Neuronal stem cell (in vitro differentiated cells): ENCODE measurements around the gene VSIG2.

Source experiments
- DNase-seq: peaks from one replicate; pipeline ENCODE4 v3.0.0-alpha.2; 2013; ENCODE audit warnings: low spot score
- H2AFZ ChIP-seq: one replicate; pipeline ENCODE4 v1.6.1; 2013; ENCODE audit warnings: mild to moderate bottlenecking, low read length, inconsistent platforms
- H2AK5ac ChIP-seq: 2 replicates; pipeline ENCODE4 v1.6.1; 2013; ENCODE audit warnings: low read depth, mild to moderate bottlenecking, inconsistent platforms, low read length, moderate library complexity, mixed read lengths
- H2BK120ac ChIP-seq: 2 replicates; pipeline ENCODE4 v1.6.1; 2013; ENCODE audit warnings: low read depth, mild to moderate bottlenecking, inconsistent platforms, low read length, moderate library complexity, mixed read lengths
- H2BK12ac ChIP-seq: one replicate; pipeline ENCODE4 v1.6.1; 2013; ENCODE audit warnings: low read length, inconsistent platforms
- H2BK15ac ChIP-seq: 2 replicates; pipeline ENCODE4 v1.6.1; 2013; ENCODE audit warnings: mild to moderate bottlenecking, low read length, inconsistent platforms, mixed read lengths
- H2BK5ac ChIP-seq: one replicate; pipeline ENCODE4 v1.6.1; 2013; ENCODE audit warnings: inconsistent platforms, mild to moderate bottlenecking, low read length, moderate library complexity
- H3K14ac ChIP-seq: one replicate; pipeline ENCODE4 v1.6.1; 2013; ENCODE audit warnings: low read length, inconsistent platforms
- H3K18ac ChIP-seq: 2 replicates; pipeline ENCODE4 v1.6.1; 2013; ENCODE audit warnings: low read length, inconsistent platforms
- H3K23ac ChIP-seq: 2 replicates; pipeline ENCODE4 v1.6.1; 2013; ENCODE audit warnings: low read depth, mild to moderate bottlenecking, mixed read lengths, low read length, inconsistent platforms; ENCODE audit not compliant: poor library complexity
- H3K27ac ChIP-seq: replicated peaks from 3 replicates; pipeline ENCODE4 v1.5.1; 2013; ENCODE audit warnings: low read length, inconsistent platforms
- H3K27me3 ChIP-seq, 3 experiments: 2 replicates each; pipeline ENCODE4 v1.6.1; 2013; ENCODE audit warnings: low read length in 3 of 3, mild to moderate bottlenecking in 2 of 3, inconsistent platforms in 1 of 3, low read depth in 1 of 3, mixed read lengths in 1 of 3, moderate library complexity in 1 of 3; ENCODE audit not compliant: control insufficient read depth in 3 of 3, insufficient read depth in 3 of 3
- H3K36me3 ChIP-seq, 2 donors: replicated peaks in 1 of 2; 2 replicates each; pipeline ENCODE4 v1.6.1; 2013; ENCODE audit warnings: low read length in 2 of 2; ENCODE audit not compliant: control insufficient read depth in 2 of 2, insufficient read depth in 2 of 2
- H3K4ac ChIP-seq: 2 replicates; pipeline ENCODE4 v1.6.1; 2013; ENCODE audit warnings: inconsistent platforms, mild to moderate bottlenecking, low read length, moderate library complexity
- H3K4me1 ChIP-seq, 2 donors: 1 replicate in 1 of 2; 2 replicates in 1 of 2; pipeline ENCODE4 v1.6.1; 2013; ENCODE audit warnings: low read length in 2 of 2, low read depth in 1 of 2; ENCODE audit not compliant: control insufficient read depth in 2 of 2, insufficient read depth in 1 of 2
- H3K4me2 ChIP-seq: one replicate; pipeline ENCODE4 v1.6.1; 2013; ENCODE audit warnings: mild to moderate bottlenecking, low read length, inconsistent platforms; ENCODE audit not compliant: insufficient read depth, poor library complexity, severe bottlenecking
- H3K4me3 ChIP-seq, 2 donors: 2 replicates each; pipeline ENCODE4 v1.5.1; 2013; ENCODE audit warnings: low read length in 2 of 2, mild to moderate bottlenecking in 2 of 2, inconsistent platforms in 1 of 2, moderate library complexity in 1 of 2
- H3K79me1 ChIP-seq: one replicate; pipeline ENCODE4 v1.6.1; 2013; ENCODE audit warnings: low read depth, mild to moderate bottlenecking, inconsistent platforms, low read length, moderate library complexity
- H3K9ac ChIP-seq: one replicate; pipeline ENCODE4 v1.6.1; 2013; ENCODE audit warnings: mild to moderate bottlenecking, low read depth, low read length, inconsistent platforms; ENCODE audit not compliant: poor library complexity
- H3K9me3 ChIP-seq, 2 donors: replicated peaks in 1 of 2; 2 replicates each; pipeline versions ENCODE3 to v1.6.1; 2013; ENCODE audit warnings: low read length in 2 of 2, mild to moderate bottlenecking in 2 of 2, inconsistent platforms in 1 of 2, low read depth in 1 of 2, mixed read lengths in 1 of 2, moderate library complexity in 1 of 2; ENCODE audit not compliant: control insufficient read depth in 2 of 2, insufficient read depth in 1 of 2
- H4K8ac ChIP-seq: one replicate; pipeline ENCODE4 v1.6.1; 2013; ENCODE audit warnings: low read depth, mild to moderate bottlenecking, inconsistent platforms, low read length, moderate library complexity
- H4K91ac ChIP-seq: one replicate; pipeline ENCODE4 v1.6.1; 2013; ENCODE audit warnings: low read length, low read depth, mild to moderate bottlenecking, inconsistent platforms; ENCODE audit not compliant: poor library complexity
- WGBS, 2 donors: extraction: QIAGEN DNeasy Blood & Tissue Kit; methylation state at CpG; one replicate each; pipeline ENCODE4 v1.1.7; 2013; ENCODE audit warnings: missing lambda C conversion rate in 2 of 2, mixed read lengths in 1 of 2; ENCODE audit not compliant: insufficient read length in 2 of 2, insufficient replicate concordance in 1 of 2; ENCODE audit errors: extremely low coverage in 2 of 2; 5-methylcytosine and 5-hydroxymethylcytosine counted together

VSIG2 gene

GRCh38 chr11:124747406-124748099, 4.5 kb downstream of the VSIG2 start:
- H3K4me3 ChIP-seq, result no peak overlapping the region
- H2BK12ac ChIP-seq, result no peak overlapping the region
- H3K9ac ChIP-seq, result no peak overlapping the region
- H3K23ac ChIP-seq, result no peak overlapping the region
- H4K8ac ChIP-seq, result no peak overlapping the region
- H3K4ac ChIP-seq, result no peak overlapping the region
- H3K79me1 ChIP-seq, result no peaks in the 10 kb centered on the region
- no peak overlapping the region for H2AFZ ChIP-seq
- no peak overlapping the region for H2BK5ac ChIP-seq
- no peak overlapping the region for H3K14ac ChIP-seq
- no peak overlapping the region for H3K27ac ChIP-seq
- no CpG with 5 or more reads among the region's 14 CpGs for WGBS, 2 donors
- peaks cover 0 to 100% (median 72%) of the 10 kb centered on the region in 3 experiments for H3K27me3 ChIP-seq
- no peak for DNase-seq
- H2BK120ac ChIP-seq, result no peak overlapping the region
- no peak overlapping the region for H2BK15ac ChIP-seq
- H2AK5ac ChIP-seq, result no peak overlapping the region
- H3K36me3 ChIP-seq, result peaks cover 0 to 20% of the 10 kb centered on the region in 2 donors
- H3K4me2 ChIP-seq, result no peak overlapping the region
- peaks cover 2 to 15% of the 10 kb centered on the region in 2 donors for H3K9me3 ChIP-seq
- peaks cover 0 to 10% of the 10 kb centered on the region in 2 donors for H3K4me1 ChIP-seq
- no peak overlapping the region for H4K91ac ChIP-seq
- no peak overlapping the region for H3K18ac ChIP-seq

DNA sequence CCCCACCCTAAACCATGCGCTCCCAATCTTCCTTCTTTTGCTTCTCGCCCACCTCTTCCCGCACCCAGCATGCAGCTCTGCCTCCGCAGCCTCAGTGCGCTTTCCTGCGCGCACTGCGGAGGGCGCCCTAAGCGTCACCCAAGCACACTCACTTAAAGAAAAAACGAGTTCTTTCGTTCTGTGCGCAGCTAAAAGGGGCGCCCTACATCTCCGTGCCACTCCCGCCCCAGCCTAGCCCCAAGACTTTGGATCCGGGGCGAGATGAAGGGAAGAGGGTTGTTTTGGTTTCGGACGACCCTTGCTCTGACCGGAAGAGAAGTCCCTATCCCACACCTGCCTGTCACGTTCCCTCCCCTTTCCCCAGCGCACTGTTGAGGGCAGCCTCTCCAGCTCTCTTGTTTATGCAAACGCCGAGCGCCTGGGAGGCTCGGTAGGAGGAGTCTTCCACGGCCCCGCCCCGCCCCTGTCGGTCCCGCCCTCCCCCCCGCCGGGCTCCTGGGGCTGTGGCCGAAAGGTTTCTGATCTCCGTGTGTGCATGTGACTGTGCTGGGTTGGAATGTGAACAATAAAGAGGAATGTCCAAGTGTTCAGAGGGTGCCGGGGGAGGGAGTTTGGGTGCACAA, 5.3 kb downstream of the VSIG2 start:
- H3K14ac ChIP-seq, result no peak overlapping the region
- no peak overlapping the region for H3K4ac ChIP-seq
- no peak overlapping the region for H3K9ac ChIP-seq
- peak overlapping the region in 1 of 2 donors; percentile 65 for H3K4me3 ChIP-seq
- H2BK5ac ChIP-seq, result no peak overlapping the region
- no peak overlapping the region for H2AFZ ChIP-seq
- no CpG with 5 or more reads among the region's 37 CpGs for WGBS, 2 donors
- H2BK12ac ChIP-seq, result no peak overlapping the region
- H2AK5ac ChIP-seq, result no peak overlapping the region
- H3K79me1 ChIP-seq, result no peaks in the 10 kb centered on the region
- peak overlapping the region; percentile 48 for H3K18ac ChIP-seq
- H3K23ac ChIP-seq, result peak overlapping the region; percentile 36
- H2BK120ac ChIP-seq, result no peak overlapping the region
- H4K91ac ChIP-seq, result no peak overlapping the region
- H3K27me3 ChIP-seq, result peaks cover 0 to 100% (median 67%) of the 10 kb centered on the region in 3 experiments
- peaks cover 0 to 9% of the 10 kb centered on the region in 2 donors for H3K4me1 ChIP-seq
- no peak for DNase-seq
- H4K8ac ChIP-seq, result no peak overlapping the region
- H3K36me3 ChIP-seq, result peaks cover 0 to 20% of the 10 kb centered on the region in 2 donors
- no peak overlapping the region for H3K27ac ChIP-seq
- H3K4me2 ChIP-seq, result peak overlapping the region; percentile 46
- no peak overlapping the region for H2BK15ac ChIP-seq
- H3K9me3 ChIP-seq, result peaks cover 2 to 18% of the 10 kb centered on the region in 2 donors

DNA sequence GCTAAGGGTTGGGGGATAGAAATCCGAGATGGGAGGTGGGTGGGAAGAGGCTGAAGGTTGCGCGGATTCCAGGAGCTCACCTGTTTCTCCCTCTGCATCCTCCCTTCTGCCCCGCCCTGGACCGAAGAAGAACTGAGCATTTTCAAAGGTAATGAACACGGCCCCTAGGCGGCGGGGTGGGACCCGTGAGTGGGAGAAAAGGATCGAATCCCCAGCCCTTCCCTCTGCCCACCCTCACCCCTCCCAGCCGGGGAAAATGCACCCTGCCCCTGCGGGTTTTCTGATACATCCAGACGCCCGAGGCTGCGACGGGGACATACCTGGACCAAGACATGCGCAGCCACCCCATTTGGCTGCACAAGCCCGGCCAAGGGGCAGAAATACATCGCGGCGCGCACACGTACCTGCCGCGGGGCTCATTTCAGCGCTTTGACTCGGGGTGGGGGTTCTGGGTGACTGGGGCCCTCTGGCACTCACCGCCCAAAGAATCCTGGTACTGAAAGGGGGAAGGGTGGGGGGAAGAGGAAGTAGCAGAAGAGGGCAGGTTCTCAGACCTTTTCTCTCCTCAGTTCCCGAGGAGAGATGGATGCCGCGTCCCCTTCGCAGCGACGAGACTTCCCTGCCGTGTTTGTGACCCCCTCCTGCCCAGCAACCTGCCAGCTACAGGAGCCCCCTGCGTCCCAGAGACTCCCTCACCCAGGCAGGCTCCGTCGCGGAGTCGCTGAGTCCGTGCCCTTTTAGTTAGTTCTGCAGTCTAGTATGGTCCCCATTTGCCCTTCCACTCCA, 6.0 kb downstream of the VSIG2 start:
- WGBS, 2 donors, result no CpG with 5 or more reads among the region's 41 CpGs
- Histone ChIP-seq H3K79me1 (no peaks in the 10 kb centered on the region), H4K91ac (no peak overlapping the region), H3K18ac (peak overlapping the region; percentile 48), H2BK12ac (no peak overlapping the region), H3K27ac (no peak overlapping the region), H3K4me1 (peaks cover 0 to 9% of the 10 kb centered on the region in 2 donors), H2BK15ac (no peak overlapping the region), H3K4ac (no peak overlapping the region), H4K8ac (no peak overlapping the region), H2BK5ac (no peak overlapping the region), H3K27me3 (peaks cover 0 to 100% (median 65%) of the 10 kb centered on the region in 3 experiments), H3K9me3 (peaks cover 2 to 17% of the 10 kb centered on the region in 2 donors), H3K36me3 (peaks cover 0 to 20% of the 10 kb centered on the region in 2 donors), H3K4me2 (peak overlapping the region; percentile 52), H2BK120ac (no peak overlapping the region), H3K9ac (no peak overlapping the region), H2AFZ (no peak overlapping the region), H3K23ac (peak overlapping the region; percentile 36), H3K4me3 (peak overlapping the region in 1 of 2 donors; percentile 65), H3K14ac (no peak overlapping the region), H2AK5ac (peak overlapping the region; percentile 15)
- DNase-seq, result no peak
